Left renal pelvis (tissue), 4 donors: ENCODE data around the gene TKFC. TPM values are rescaled to one million over a fixed set of nuclear protein-coding genes. Genes with fewer than 3 reads are reported as not detected.
"Not testable (repeated sequence)": the region's sequence is repeated elsewhere in the genome, so short reads cannot be mapped to it uniquely, and the experiment has no call there.

ENCODE experiments used
- DNase-seq, 4 donors: peaks; one replicate each; pipeline ENCODE4 v3.0.0-alpha.2; 2013; ENCODE audit warnings: low read depth in 4 of 4, low spot score in 3 of 4
- polyA plus RNA-seq, 4 donors: library from polyadenylated mRNA; unstranded; fragments of 120-200 nt; gene quantifications; one replicate each; pipeline ENCODE4 v1.2.1, GENCODE V29; 2013; ENCODE audit not compliant: insufficient read length in 4 of 4

The TKFC gene
- polyA plus RNA-seq, 4 donors, result 28.0 to 63.9 (median 48.7) TPM

DNA sequence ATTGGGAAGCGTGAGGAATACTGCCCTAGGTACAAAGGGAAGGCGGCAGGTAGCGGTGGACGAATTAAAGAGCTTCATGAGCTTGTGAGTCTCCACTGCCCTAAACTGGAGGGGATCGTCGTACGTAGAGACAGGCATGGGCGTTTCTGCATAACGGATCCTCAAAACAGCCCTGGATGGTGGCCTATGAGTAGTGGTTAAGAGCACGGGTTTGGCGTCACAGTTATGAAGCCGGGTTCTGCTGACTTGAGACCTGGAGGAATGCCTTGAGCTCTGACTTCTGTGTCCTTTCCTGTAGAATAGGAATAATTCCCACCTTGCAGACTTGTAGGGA is 29.5 kb downstream of the TKFC start:
- DNase-seq, result peak in 1 of 4 donors; percentile 9

DNA sequence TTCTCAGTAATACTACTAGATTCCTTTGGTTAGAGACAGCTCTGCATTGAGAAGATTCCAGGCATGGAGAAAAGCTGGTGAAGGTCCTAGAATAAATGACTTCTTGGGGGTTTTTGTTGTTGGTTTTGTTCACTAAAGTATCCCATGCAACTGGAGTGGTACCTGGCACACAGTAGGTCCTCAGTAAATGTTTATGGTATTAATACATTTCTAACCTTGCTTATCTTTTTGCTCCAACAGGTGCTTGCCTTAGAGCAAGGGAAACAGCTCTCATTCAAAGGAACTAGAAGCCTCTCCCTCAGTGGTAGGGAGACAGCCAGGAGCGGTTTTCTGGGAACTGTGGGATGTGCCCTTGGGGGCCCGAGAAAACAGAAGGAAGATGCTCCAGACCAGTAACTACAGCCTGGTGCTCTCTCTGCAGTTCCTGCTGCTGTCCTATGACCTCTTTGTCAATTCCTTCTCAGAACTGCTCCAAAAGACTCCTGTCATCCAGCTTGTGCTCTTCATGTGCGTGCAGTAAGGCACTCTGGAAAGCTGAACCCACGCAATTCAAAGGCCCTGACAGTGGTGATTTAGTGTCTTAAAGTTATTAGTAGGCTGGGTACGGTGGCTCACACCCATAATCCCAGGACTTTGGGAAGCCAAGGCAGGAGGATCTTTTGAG is 31.1 kb downstream of the TKFC start:
- DNase-seq, result no peak

DNA sequence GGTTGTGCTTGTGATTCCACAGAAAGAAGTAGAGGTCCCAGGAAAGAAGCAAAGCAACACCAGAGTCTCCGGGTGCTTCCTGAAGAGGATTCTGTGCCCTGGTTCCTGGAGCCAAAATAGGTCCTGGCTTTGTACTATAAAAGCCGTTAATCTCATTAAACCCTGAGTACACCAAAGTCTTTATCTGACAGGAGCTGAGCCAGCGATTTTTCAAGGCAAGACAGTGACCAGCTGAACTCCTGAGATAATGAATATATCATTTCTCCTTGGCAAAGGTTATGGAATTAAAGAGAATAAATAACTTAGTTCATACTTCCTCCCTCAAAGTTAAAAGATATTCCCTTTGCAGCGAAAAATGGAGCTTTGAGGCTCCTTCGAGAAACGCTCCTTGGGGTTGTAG is 34.4 kb downstream of the TKFC start:
- no peak for DNase-seq

- DNase-seq, result no peak
Measured at GRCh38 chr11:61368646-61369045, 35.6 kb downstream of the TKFC start.

DNA sequence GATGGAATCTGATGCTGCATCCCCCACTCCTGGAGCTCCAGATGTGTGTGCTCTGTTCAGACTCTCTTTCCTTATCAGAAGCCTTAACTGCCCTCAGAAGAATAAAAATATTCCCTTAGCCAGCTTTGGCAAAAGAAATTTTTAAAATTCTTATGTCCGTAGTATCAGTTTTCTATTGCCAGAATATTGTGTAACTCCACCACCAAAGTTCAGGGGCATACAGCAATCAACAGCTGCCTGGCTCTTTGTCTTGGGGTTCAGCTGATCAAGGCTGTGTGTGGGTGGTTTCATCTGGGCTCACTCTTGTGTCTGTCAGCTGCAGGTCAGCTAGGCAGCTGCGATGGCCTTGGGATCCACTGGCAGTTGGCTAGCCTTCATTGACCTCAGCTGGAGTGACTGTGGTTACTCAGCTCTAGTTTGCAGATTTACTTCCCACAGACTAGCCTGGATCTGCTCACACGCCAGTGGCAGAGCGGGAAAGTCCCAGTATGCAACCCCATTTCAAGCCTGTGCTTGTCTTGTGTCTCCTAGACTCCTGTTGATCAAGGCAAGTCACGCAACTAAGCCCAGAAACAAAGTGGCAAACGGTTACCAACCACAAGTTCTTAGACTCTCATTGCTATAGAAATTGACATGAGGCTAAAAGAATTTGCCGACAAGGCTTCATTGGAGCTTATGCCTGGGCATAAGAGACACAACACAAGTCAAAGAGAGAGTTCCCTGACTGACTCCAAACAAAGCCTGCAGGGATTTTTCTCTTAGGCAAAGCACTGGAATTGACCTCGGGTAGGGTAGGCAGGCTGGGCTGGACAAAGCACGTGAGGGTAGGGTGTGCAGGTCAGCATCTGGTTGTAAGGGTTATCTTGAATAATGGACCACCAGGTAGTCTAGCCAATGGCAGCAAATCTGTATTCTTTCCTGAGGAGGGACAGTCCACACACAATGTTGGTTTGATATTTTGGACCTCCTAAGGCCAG is 36.6 kb downstream of the TKFC start:
- no peak for DNase-seq

GRCh38 chr11:61370349-61371005 is 37.4 kb downstream of the TKFC start:
- DNase-seq, result no peak

DNA sequence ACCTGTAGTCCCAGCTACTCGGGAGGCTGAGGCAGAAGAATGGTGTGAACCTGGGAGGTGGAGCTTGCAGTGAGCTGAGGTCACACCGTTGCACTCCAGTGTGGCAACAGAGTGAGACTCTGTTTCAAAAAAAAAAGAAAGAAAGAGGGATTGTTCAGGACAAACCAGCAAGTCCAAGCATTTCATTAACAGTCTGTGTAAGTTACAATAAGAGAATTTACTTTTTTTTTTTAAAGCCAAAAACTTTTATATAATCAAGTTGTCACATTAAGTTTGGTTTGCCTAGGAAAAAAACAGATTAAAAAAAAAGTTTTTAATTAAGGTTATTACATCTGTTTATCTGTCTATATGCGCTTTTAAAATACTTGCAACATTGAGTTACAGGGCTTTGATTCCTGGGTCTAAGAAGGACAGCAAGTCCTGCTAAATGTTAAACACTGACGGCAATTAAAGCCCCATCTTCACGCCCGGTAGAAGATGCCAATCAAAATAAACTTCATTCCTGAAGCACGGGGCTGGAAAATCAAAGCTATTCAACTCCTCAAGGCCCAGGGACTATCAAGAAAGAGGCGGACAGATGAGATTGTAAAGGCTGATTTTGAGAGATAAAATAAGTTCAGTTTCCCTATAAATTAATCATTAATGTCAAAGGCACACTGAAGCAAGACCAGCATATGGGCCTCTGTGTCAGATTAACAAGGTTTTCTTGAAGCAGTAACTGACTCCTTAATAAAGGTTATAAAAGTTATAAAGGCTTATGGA is 39.8 kb downstream of the TKFC start:
- no peak for DNase-seq

- DNase-seq, result no peak
Measured at GRCh38 chr11:61375761-61376108, 42.7 kb downstream of the TKFC start.

DNA sequence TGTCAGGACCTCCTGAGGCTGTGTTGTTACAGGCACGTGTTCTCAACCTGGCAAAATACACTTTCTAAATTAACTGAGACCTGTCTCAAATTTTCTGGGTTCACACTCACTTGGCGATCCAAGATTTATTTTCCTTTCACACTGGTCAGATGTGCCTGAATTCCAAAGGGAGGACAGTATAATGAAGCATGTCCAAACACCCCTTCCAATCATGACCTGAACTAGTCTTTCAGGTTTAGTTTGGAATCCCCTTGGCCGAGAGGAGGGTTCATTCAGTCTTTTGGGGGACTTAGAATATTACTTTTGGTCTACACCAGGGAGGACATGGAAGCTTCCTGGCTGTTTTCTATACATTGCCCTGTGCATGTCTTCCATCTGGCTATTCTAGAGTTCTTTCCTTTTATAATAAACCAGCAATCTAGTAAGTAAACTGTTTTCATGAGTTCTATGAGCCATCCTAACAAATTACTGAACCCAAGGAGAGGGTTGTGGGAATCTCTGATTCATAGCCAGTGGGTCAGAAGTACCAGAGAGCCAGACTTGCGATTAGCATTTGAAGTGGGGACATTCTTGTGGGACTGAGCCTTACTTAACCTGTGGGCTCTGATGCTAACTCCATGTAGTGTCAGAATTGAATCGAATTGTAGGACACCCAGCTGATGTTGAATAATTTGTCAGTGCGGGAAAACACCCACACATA is 44.6 kb downstream of the TKFC start:
- DNase-seq, result no peak

DNA sequence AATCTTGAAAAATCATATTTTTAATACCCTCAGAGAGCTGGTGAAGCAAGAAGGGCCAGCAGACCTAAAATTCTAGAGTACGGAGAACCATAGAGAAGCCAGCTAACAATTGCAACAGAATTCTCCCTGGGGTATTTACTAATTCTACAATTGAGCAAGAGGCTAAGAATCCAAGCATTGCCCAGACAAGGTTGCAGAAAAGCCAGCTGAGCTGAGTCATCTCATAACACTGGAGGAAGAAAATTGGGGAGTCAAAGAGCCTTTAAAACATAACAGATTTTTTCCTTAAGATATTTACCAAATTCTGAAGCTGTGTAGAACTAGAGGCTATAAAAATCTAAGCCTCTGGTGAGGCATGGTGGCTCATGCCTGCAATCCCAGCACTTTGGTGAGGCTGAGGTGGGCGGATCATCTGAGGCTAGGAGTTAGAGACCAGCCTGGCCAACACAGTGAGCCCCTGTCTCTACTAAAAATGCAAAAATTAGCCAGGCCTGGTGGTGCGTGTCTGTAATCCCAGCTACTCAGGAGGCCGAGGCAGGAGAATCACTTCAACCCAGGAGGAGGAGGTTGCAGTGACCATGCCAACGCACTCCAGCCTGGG is 45.8 kb downstream of the TKFC start:
- DNase-seq, result no peak

- DNase-seq, result no peak
Measured at GRCh38 chr11:61380884-61381283, 47.9 kb downstream of the TKFC start.

DNA sequence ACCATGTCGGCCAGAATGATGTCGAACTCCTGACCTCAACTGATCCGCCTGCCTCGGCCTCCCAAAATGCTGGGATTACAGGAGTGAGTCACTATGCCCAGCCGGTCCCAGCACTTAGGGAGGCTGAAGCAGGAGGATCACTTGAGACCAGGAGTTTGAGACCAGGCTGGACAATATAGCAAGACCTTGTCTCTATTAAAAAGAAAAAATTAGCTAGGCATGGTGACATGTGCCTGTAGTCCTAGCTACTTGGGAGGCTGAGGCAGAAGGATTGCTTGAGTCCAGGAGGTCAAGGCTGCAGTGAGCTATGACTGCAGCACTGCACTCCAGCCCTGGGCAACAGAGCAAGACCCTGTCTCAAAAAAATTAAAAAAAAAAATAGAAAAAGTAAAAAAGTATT is 50.8 kb downstream of the TKFC start:
- not testable (repeated sequence) for DNase-seq

- DNase-seq, result no peak
Measured at GRCh38 chr11:61384271-61385242, 51.5 kb downstream of the TKFC start.

DNA sequence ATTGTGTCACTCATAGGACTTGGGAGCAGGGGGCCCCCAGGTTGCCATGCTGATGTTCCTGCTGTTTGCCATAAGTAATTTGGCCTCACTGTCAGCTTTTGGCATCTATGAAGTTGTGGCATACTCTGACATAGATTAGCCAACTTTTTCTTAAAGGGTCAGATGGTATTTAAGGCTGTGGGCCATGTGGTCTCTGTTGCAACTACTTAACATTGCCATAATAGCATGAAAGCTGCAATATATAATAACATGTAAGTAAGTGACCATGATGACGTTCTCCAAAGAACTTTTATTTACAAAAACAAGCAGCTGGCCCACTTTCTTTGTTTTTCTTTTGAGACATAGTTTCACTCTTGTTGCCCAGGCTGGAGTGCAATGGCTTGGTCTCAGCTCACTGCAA is 57.1 kb downstream of the TKFC start:
- no peak for DNase-seq

DNA sequence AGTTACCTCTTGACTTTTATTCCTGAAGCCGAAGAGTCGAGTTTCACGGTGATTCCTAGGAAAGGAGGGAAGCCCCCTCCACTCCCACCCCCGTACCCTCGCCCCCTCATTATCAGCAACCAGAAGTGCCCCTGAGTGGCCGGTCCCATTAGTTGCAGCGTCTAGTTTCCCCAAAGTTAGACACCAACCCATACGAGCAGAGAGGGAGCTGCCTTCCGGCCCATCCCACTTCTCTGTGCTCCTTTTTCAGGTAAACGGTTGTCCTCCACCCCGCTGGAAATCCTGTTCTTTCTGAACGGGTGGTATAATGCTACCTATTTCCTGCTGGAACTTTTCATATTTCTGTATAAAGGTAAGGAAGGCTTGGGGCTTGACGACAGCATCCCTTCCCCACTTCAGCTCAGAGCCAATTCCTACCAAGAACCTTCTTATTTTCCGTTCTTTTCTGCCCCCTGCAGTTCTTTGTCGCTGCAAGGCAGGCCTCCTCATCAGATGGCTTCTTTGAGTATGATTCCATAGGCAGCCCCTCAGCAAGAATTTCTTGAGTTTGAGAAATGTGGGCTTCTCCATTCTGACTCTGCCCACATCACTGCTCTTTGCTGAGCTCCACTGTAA is 60.1 kb downstream of the TKFC start:
- no peak for DNase-seq
